Mesenchymal stem cell (in vitro differentiated cells and primary cell): ENCODE data around the gene RMND5A.

Experiments
- DNase-seq: peaks from one replicate; pipeline ENCODE4 v3.0.0-alpha.2; 2013
- H2AFZ ChIP-seq: one replicate; pipeline ENCODE4 v1.6.1; 2013; ENCODE audit warnings: low read depth, mild to moderate bottlenecking, control low read depth, inconsistent platforms, low read length, moderate library complexity
- H2AK5ac ChIP-seq: 2 replicates; pipeline ENCODE4 v1.6.1; 2013; ENCODE audit warnings: low read length, moderate library complexity, mild to moderate bottlenecking, inconsistent platforms; ENCODE audit not compliant: severe bottlenecking
- H2BK120ac ChIP-seq: one replicate; pipeline ENCODE4 v1.6.1; 2013; ENCODE audit warnings: low read depth, mild to moderate bottlenecking, inconsistent platforms, low read length, moderate library complexity
- H2BK12ac ChIP-seq, 2 experiments: one replicate each; pipeline ENCODE4 v1.6.1; 2013; ENCODE audit warnings: inconsistent platforms in 2 of 2, low read length in 2 of 2, mild to moderate bottlenecking in 2 of 2, moderate library complexity in 2 of 2, control low read depth in 1 of 2
- H2BK15ac ChIP-seq: one replicate; pipeline ENCODE4 v1.6.1; 2013; ENCODE audit warnings: mild to moderate bottlenecking, low read depth, inconsistent platforms; ENCODE audit not compliant: poor library complexity, severe bottlenecking
- H2BK5ac ChIP-seq: 2 replicates; pipeline ENCODE4 v1.6.1; 2013; ENCODE audit warnings: low read depth, mild to moderate bottlenecking, low read length, control low read depth, inconsistent platforms; ENCODE audit not compliant: poor library complexity, severe bottlenecking
- H3K14ac ChIP-seq, 2 experiments: one replicate each; pipeline ENCODE4 v1.6.1; 2013; ENCODE audit warnings: inconsistent platforms in 2 of 2, low read length in 2 of 2, control low read depth in 1 of 2, mild to moderate bottlenecking in 1 of 2, moderate library complexity in 1 of 2
- H3K18ac ChIP-seq, 2 experiments: one replicate each; pipeline ENCODE4 v1.6.1; 2013; ENCODE audit warnings: inconsistent platforms in 2 of 2, low read length in 2 of 2, control low read depth in 1 of 2, low read depth in 1 of 2, mild to moderate bottlenecking in 1 of 2
- H3K23ac ChIP-seq, 2 experiments: one replicate each; pipeline ENCODE4 v1.6.1; 2013; ENCODE audit warnings: inconsistent platforms in 2 of 2, low read length in 2 of 2, mild to moderate bottlenecking in 2 of 2, moderate library complexity in 2 of 2, control low read depth in 1 of 2
- H3K27ac ChIP-seq: 2 replicates; pipeline ENCODE4 v1.5.1; 2013; ENCODE audit warnings: mild to moderate bottlenecking, moderate library complexity, low read length, control low read depth, inconsistent platforms; ENCODE audit not compliant: poor library complexity, severe bottlenecking
- H3K27me3 ChIP-seq, 2 experiments: 2 replicates each; pipeline versions ENCODE4 v1.6.1 to v1.7.0; 2013; ENCODE audit warnings: low read length in 2 of 2, mild to moderate bottlenecking in 2 of 2, moderate library complexity in 2 of 2, control low read depth in 1 of 2, inconsistent platforms in 1 of 2; ENCODE audit not compliant: control insufficient read depth in 1 of 2, insufficient read depth in 1 of 2
- H3K36me3 ChIP-seq, 2 experiments: 2 replicates each; pipeline versions ENCODE4 v1.6.1 to v1.7.0; 2013; ENCODE audit warnings: low read length in 2 of 2, control low read depth in 1 of 2, inconsistent platforms in 1 of 2, low read depth in 1 of 2, mild to moderate bottlenecking in 1 of 2; ENCODE audit not compliant: insufficient read depth in 2 of 2, control insufficient read depth in 1 of 2
- H3K4ac ChIP-seq, 2 experiments: one replicate each; pipeline ENCODE4 v1.6.1; 2013; ENCODE audit warnings: inconsistent platforms in 2 of 2, low read length in 2 of 2, mild to moderate bottlenecking in 2 of 2, moderate library complexity in 2 of 2, control low read depth in 1 of 2, low read depth in 1 of 2
- H3K4me1 ChIP-seq: 2 replicates; pipeline ENCODE4 v1.6.1; 2013; ENCODE audit warnings: low read depth, low read length, control low read depth; ENCODE audit not compliant: control insufficient read depth, insufficient read depth
- H3K4me2 ChIP-seq: 2 replicates; pipeline ENCODE4 v1.6.1; 2013; ENCODE audit warnings: low read length, mild to moderate bottlenecking, inconsistent platforms; ENCODE audit not compliant: poor library complexity, severe bottlenecking
- H3K4me3 ChIP-seq, 2 experiments: 2 replicates each; pipeline versions ENCODE4 v1.5.1 to v1.7.0; 2013; ENCODE audit warnings: low read length in 2 of 2, mild to moderate bottlenecking in 2 of 2, control low read depth in 1 of 2, low read depth in 1 of 2; ENCODE audit not compliant: insufficient read depth in 1 of 2
- H3K79me1 ChIP-seq: replicated peaks from 2 replicates; pipeline ENCODE4 v1.6.1; 2013; ENCODE audit warnings: mild to moderate bottlenecking, control low read depth, low read length, inconsistent platforms; ENCODE audit not compliant: poor library complexity, severe bottlenecking
- H3K9ac ChIP-seq: 2 replicates; pipeline ENCODE4 v1.7.0; 2013; ENCODE audit warnings: mild to moderate bottlenecking, low read length, moderate library complexity
- H3K9me3 ChIP-seq: 2 replicates; pipeline ENCODE4 v1.7.0; 2013; ENCODE audit warnings: mild to moderate bottlenecking, low read length; ENCODE audit not compliant: control insufficient read depth
- H4K8ac ChIP-seq: one replicate; pipeline ENCODE4 v1.6.1; 2013; ENCODE audit warnings: inconsistent platforms, mild to moderate bottlenecking, low read length, moderate library complexity
- H4K91ac ChIP-seq: one replicate; pipeline ENCODE4 v1.6.1; 2013; ENCODE audit warnings: mild to moderate bottlenecking, low read length, inconsistent platforms
- WGBS: methylation state at CpG from one replicate; pipeline ENCODE4 v1.1.7; 2013; ENCODE audit warnings: mixed read lengths; 5-methylcytosine and 5-hydroxymethylcytosine counted together

The RMND5A gene

GRCh38 chr2:86751778-86752177, 31.7 kb downstream of the RMND5A start:
- H2BK5ac ChIP-seq: no peak overlapping the region
- no peak overlapping the region for H3K4ac ChIP-seq
- H3K27me3 ChIP-seq: no peaks in the 10 kb centered on the region
- H2AK5ac ChIP-seq: no peak overlapping the region
- H3K4me1 ChIP-seq: no peaks in the 10 kb centered on the region
- H4K91ac ChIP-seq: no peak overlapping the region
- no peak overlapping the region for H3K4me2 ChIP-seq
- peaks cover 16% of the 10 kb centered on the region for H3K79me1 ChIP-seq
- no peak overlapping the region for H2BK12ac ChIP-seq
- no peak overlapping the region for H3K9ac ChIP-seq
- H3K36me3 ChIP-seq: peaks cover 6 to 56% of the 10 kb centered on the region in 2 experiments
- H3K27ac ChIP-seq: no peak overlapping the region
- no peak overlapping the region for H3K23ac ChIP-seq
- 94% methylated on average over 1 of the region's 1 CpG for WGBS
- no peak overlapping the region for H3K4me3 ChIP-seq
- no peak overlapping the region for H3K14ac ChIP-seq
- H3K9me3 ChIP-seq: peaks cover 20% of the 10 kb centered on the region
- no peak for DNase-seq
- no peak overlapping the region for H2BK15ac ChIP-seq
- H2BK120ac ChIP-seq: no peak overlapping the region
- no peak overlapping the region for H4K8ac ChIP-seq
- H2AFZ ChIP-seq: no peak overlapping the region
- no peak overlapping the region for H3K18ac ChIP-seq

GRCh38 chr2:86752934-86753333, 32.8 kb downstream of the RMND5A start:
- no peak overlapping the region for H3K9ac ChIP-seq
- no peaks in the 10 kb centered on the region for H3K27me3 ChIP-seq
- H3K14ac ChIP-seq: no peak overlapping the region
- H3K4me1 ChIP-seq: no peaks in the 10 kb centered on the region
- no peak overlapping the region for H2BK12ac ChIP-seq
- no peak overlapping the region for H3K4me3 ChIP-seq
- no peak overlapping the region for H2AK5ac ChIP-seq
- H3K27ac ChIP-seq: no peak overlapping the region
- no peak overlapping the region for H3K18ac ChIP-seq
- H3K4ac ChIP-seq: no peak overlapping the region
- peaks cover 13% of the 10 kb centered on the region for H3K79me1 ChIP-seq
- no peak overlapping the region for H2AFZ ChIP-seq
- no peak overlapping the region for H2BK5ac ChIP-seq
- no peak overlapping the region for H2BK120ac ChIP-seq
- H4K91ac ChIP-seq: no peak overlapping the region
- H3K36me3 ChIP-seq: peaks cover 6 to 61% of the 10 kb centered on the region in 2 experiments
- 97% methylated on average over 2 of the region's 3 CpGs for WGBS
- H3K23ac ChIP-seq: no peak overlapping the region
- no peak overlapping the region for H2BK15ac ChIP-seq
- no peak overlapping the region for H4K8ac ChIP-seq
- H3K9me3 ChIP-seq: peaks cover 20% of the 10 kb centered on the region
- no peak overlapping the region for H3K4me2 ChIP-seq
- DNase-seq: no peak

- Histone ChIP-seq H3K9ac (no peak overlapping the region), H3K27me3 (no peaks in the 10 kb centered on the region), H3K4me3 (no peak overlapping the region), H3K9me3 (peaks cover 20% of the 10 kb centered on the region), H3K4ac (no peak overlapping the region), H2BK5ac (no peak overlapping the region), H2BK12ac (no peak overlapping the region), H3K14ac (no peak overlapping the region), H3K27ac (no peak overlapping the region), H2BK15ac (no peak overlapping the region), H4K8ac (no peak overlapping the region), H2AFZ (no peak overlapping the region), H3K4me1 (no peaks in the 10 kb centered on the region), H2AK5ac (no peak overlapping the region), H3K4me2 (no peak overlapping the region), H3K23ac (no peak overlapping the region), H2BK120ac (no peak overlapping the region), H3K79me1 (peaks cover 12% of the 10 kb centered on the region), H4K91ac (no peak overlapping the region), H3K18ac (no peak overlapping the region), H3K36me3 (peaks cover 6 to 61% of the 10 kb centered on the region in 2 experiments)
- DNase-seq: no peak
Observed at GRCh38 chr2:86753606-86754005, 33.5 kb downstream of the RMND5A start.

GRCh38 chr2:86758405-86758804, 38.3 kb downstream of the RMND5A start:
- H2BK5ac ChIP-seq: no peak overlapping the region
- H2AK5ac ChIP-seq: no peak overlapping the region
- peaks cover 4 to 42% of the 10 kb centered on the region in 2 experiments for H3K36me3 ChIP-seq
- H3K23ac ChIP-seq: no peak overlapping the region
- no peak overlapping the region for H2BK15ac ChIP-seq
- no peaks in the 10 kb centered on the region for H3K9me3 ChIP-seq
- H2BK120ac ChIP-seq: no peak overlapping the region
- H3K79me1 ChIP-seq: peaks cover 17% of the 10 kb centered on the region
- no peak overlapping the region for H3K4me2 ChIP-seq
- no peak overlapping the region for H3K9ac ChIP-seq
- no peak overlapping the region for H3K18ac ChIP-seq
- H3K14ac ChIP-seq: no peak overlapping the region
- 97% methylated on average over 3 of the region's 3 CpGs for WGBS
- H3K4ac ChIP-seq: no peak overlapping the region
- H3K27ac ChIP-seq: no peak overlapping the region
- no peak overlapping the region for H4K8ac ChIP-seq
- no peak overlapping the region for H2BK12ac ChIP-seq
- DNase-seq: no peak
- H3K4me1 ChIP-seq: no peaks in the 10 kb centered on the region
- no peak overlapping the region for H3K4me3 ChIP-seq
- H4K91ac ChIP-seq: no peak overlapping the region
- H2AFZ ChIP-seq: no peak overlapping the region
- no peaks in the 10 kb centered on the region for H3K27me3 ChIP-seq
